Keratinocyte (primary cell): Measurements from ENCODE around the gene MTFP1.

Experiments used
- CTCF ChIP-seq, 3 experiments: IDR thresholded peaks in 1 of 3; conservative IDR thresholded peaks in 1 of 3; optimal IDR thresholded peaks in 1 of 3; 2 replicates in 2 of 3; 3 replicates in 1 of 3; pipeline versions ENCODE3 to v1.5.1; 2011; ENCODE audit warnings: low read length in 3 of 3, mild to moderate bottlenecking in 3 of 3, moderate library complexity in 2 of 3, control low read depth in 1 of 3, inconsistent platforms in 1 of 3; ENCODE audit not compliant: insufficient read depth in 2 of 3; ENCODE audit errors: extremely low read depth in 1 of 3
- EZH2 ChIP-seq: IDR thresholded peaks from one replicate; pipeline ENCODE4 v1.6.1; 2012; ENCODE audit warnings: inconsistent platforms, mild to moderate bottlenecking, low read length, moderate library complexity

- TF ChIP-seq CTCF (optimal IDR thresholded peaks at IDR 0.05 in 1 of 3, IDR thresholded peaks at IDR 0.05 in 1 of 3, conservative IDR thresholded peaks at IDR 0.05 in 1 of 3; ENCODE audit: extremely low read depth in 1 of 3, insufficient read depth in 2 of 3, low read length in 3 of 3) (no peak), EZH2 (no peak)
These were observed 7.7 kb downstream of the MTFP1 start for GRCh38 chr22:30433227-30433626.
